ENCODE measurements around the gene CACHD1. TPM values are rescaled to one million over a fixed set of nuclear protein-coding genes. Genes with fewer than 3 reads are reported as not detected.

CACHD1 gene
- total RNA-seq, 1 experiment from 2014 or later = 16.6 TPM

GRCh38 chr1:64712049-64712448, 242.1 kb downstream of the CACHD1 start:
- peaks cover 3% of the 10 kb centered on the region for H3K27me3 Mint-ChIP-seq (ENCODE audit: insufficient read depth, unreplicated experiment)
- H3K36me3 Mint-ChIP-seq (ENCODE audit: insufficient read depth, unreplicated experiment) = no peaks in the 10 kb centered on the region
- H3K4me1 ChIP-seq = no peaks in the 10 kb centered on the region
- H3K4me3 ChIP-seq (ENCODE audit: low read depth, low read length) = no peak overlapping the region
- no peaks in the 10 kb centered on the region for H3K9me3 Mint-ChIP-seq (ENCODE audit: unreplicated experiment)
- H3K27ac Mint-ChIP-seq (ENCODE audit: unreplicated experiment) = no peak overlapping the region
- no TSS peak for BruUV-seq (replicated peaks)
- intact Hi-C loops (cut with micrococcal nuclease; ENCODE audit: unreplicated experiment) = no loop called here
- no peaks in the 10 kb centered on the region for H3K4me1 Mint-ChIP-seq (ENCODE audit: low read depth, unreplicated experiment)
- H3K9me3 ChIP-seq = no peaks in the 10 kb centered on the region
- ChIA-PET CTCF (no interaction called here), POLR2A (no interaction called here)
- no peaks in the 10 kb centered on the region for H3K36me3 ChIP-seq (ENCODE audit: control insufficient read depth, insufficient read depth, low read length)
- no peaks in the 10 kb centered on the region for H3K27me3 ChIP-seq (replicated peaks; ENCODE audit: control insufficient read depth, insufficient read depth, low read length)
- no peak for TF ChIP-seq CTCF (IDR thresholded peaks at IDR 0.05; ENCODE audit: insufficient read depth in 1 of 2, low read depth in 1 of 2, low read length in 1 of 2, severe bottlenecking in 1 of 2, unreplicated experiment in 1 of 2)
- no peak for DNase-seq
- H3K4me3 Mint-ChIP-seq (ENCODE audit: unreplicated experiment) = no peak overlapping the region

- H3K4me3 Mint-ChIP-seq (ENCODE audit: unreplicated experiment) = no peak overlapping the region
- no peak for TF ChIP-seq CTCF (IDR thresholded peaks at IDR 0.05; ENCODE audit: insufficient read depth in 1 of 2, low read depth in 1 of 2, low read length in 1 of 2, severe bottlenecking in 1 of 2, unreplicated experiment in 1 of 2)
- Histone ChIP-seq H3K4me3 (ENCODE audit: low read depth, low read length) (no peak overlapping the region), H3K27me3 (replicated peaks; ENCODE audit: control insufficient read depth, insufficient read depth, low read length) (no peaks in the 10 kb centered on the region), H3K9me3 (no peaks in the 10 kb centered on the region), H3K36me3 (ENCODE audit: control insufficient read depth, insufficient read depth, low read length) (no peaks in the 10 kb centered on the region), H3K4me1 (no peaks in the 10 kb centered on the region)
- H3K27me3 Mint-ChIP-seq (ENCODE audit: insufficient read depth, unreplicated experiment) = peaks cover 6% of the 10 kb centered on the region
- no TSS peak for BruUV-seq (replicated peaks)
- no peak for DNase-seq
- ChIA-PET CTCF (interaction anchor here (0.7 kb wide), 1 partner anchor 215 kb away, joined by 3 read pairs; no protein-coding TSS in a partner anchor), POLR2A (no interaction called here)
- H3K27ac Mint-ChIP-seq (ENCODE audit: unreplicated experiment) = no peak overlapping the region
- H3K9me3 Mint-ChIP-seq (ENCODE audit: unreplicated experiment) = peaks cover 10% of the 10 kb centered on the region
- H3K4me1 Mint-ChIP-seq (ENCODE audit: low read depth, unreplicated experiment) = no peaks in the 10 kb centered on the region
- intact Hi-C loops (cut with micrococcal nuclease; ENCODE audit: unreplicated experiment) = no loop called here
- no peaks in the 10 kb centered on the region for H3K36me3 Mint-ChIP-seq (ENCODE audit: insufficient read depth, unreplicated experiment)
Measured at GRCh38 chr1:64715186-64715585, 245.3 kb downstream of the CACHD1 start.

GRCh38 chr1:64721135-64721534, 251.2 kb downstream of the CACHD1 start:
- H3K4me1 Mint-ChIP-seq (ENCODE audit: low read depth, unreplicated experiment) = no peaks in the 10 kb centered on the region
- TF ChIP-seq CTCF (IDR thresholded peaks at IDR 0.05; ENCODE audit: insufficient read depth in 1 of 2, low read depth in 1 of 2, low read length in 1 of 2, severe bottlenecking in 1 of 2, unreplicated experiment in 1 of 2) = no peak
- H3K27ac Mint-ChIP-seq (ENCODE audit: unreplicated experiment) = no peak overlapping the region
- peaks cover 2% of the 10 kb centered on the region for H3K27me3 Mint-ChIP-seq (ENCODE audit: insufficient read depth, unreplicated experiment)
- Histone ChIP-seq H3K4me3 (ENCODE audit: low read depth, low read length) (no peak overlapping the region), H3K36me3 (ENCODE audit: control insufficient read depth, insufficient read depth, low read length) (no peaks in the 10 kb centered on the region), H3K27me3 (replicated peaks; ENCODE audit: control insufficient read depth, insufficient read depth, low read length) (no peaks in the 10 kb centered on the region), H3K9me3 (no peaks in the 10 kb centered on the region), H3K4me1 (no peaks in the 10 kb centered on the region)
- peaks cover 10% of the 10 kb centered on the region for H3K9me3 Mint-ChIP-seq (ENCODE audit: unreplicated experiment)
- H3K36me3 Mint-ChIP-seq (ENCODE audit: insufficient read depth, unreplicated experiment) = no peaks in the 10 kb centered on the region
- POLR2A ChIA-PET = interaction anchor here (0.6 kb wide), 1 partner anchor 1779 kb away, joined by 12 read pairs; no protein-coding TSS in a partner anchor
- intact Hi-C loops (cut with micrococcal nuclease; ENCODE audit: unreplicated experiment) = no loop called here
- CTCF ChIA-PET = no interaction called here
- no peak overlapping the region for H3K4me3 Mint-ChIP-seq (ENCODE audit: unreplicated experiment)
- no peak for DNase-seq
- no TSS peak for BruUV-seq (replicated peaks)
